HG02642 (cell line): ENCODE results near the gene CETN2.
"Not testable (repeated sequence)": the region's sequence is repeated elsewhere in the genome, so short reads cannot be mapped to it uniquely, and the experiment has no call there.

Source experiments
- ATAC-seq: cut with Tn5 transposase; IDR thresholded peaks from one replicate; pipeline ENCODE4 v1.9.1; 2021; ENCODE audit warnings: mild to moderate bottlenecking; ENCODE audit not compliant: unreplicated experiment, poor library complexity

Gene CETN2

GRCh38 chrX:152830312-152831305 lies at the start of gene CETN2, which contains the start of gene NSDHL:
TSS of gene CETN2 (minus strand) at chrX:152830757. CDS start at chrX:152830710, 47 bp downstream.
TSS of gene NSDHL (plus strand) at chrX:152831063. CDS start at chrX:152846325, 15,262 bp downstream.
- ATAC-seq, result peak; percentile 99

- no peak for ATAC-seq
Measured at GRCh38 chrX:152878976-152879755, 48.6 kb upstream of the CETN2 start.

GRCh38 chrX:152876931-152877840 lies 46.6 kb upstream of the CETN2 start:
- no peak for ATAC-seq

GRCh38 chrX:152873361-152873760 lies 42.8 kb upstream of the CETN2 start:
- ATAC-seq, result no peak

- no peak for ATAC-seq
Measured at GRCh38 chrX:152872522-152872921, 42.0 kb upstream of the CETN2 start.

GRCh38 chrX:152871260-152871659 lies 40.7 kb upstream of the CETN2 start:
- no peak for ATAC-seq

GRCh38 chrX:152869972-152870371 lies 39.4 kb upstream of the CETN2 start:
- ATAC-seq, result no peak

GRCh38 chrX:152866386-152866785 lies 35.8 kb upstream of the CETN2 start:
- ATAC-seq, result no peak

GRCh38 chrX:152865232-152865920 lies 34.8 kb upstream of the CETN2 start:
- ATAC-seq, result no peak

- ATAC-seq, result no peak
Measured at GRCh38 chrX:152861826-152862225, 31.3 kb upstream of the CETN2 start.

- no peak for ATAC-seq
Measured at GRCh38 chrX:152861116-152861515, 30.6 kb upstream of the CETN2 start.

- ATAC-seq, result no peak
Measured at GRCh38 chrX:152853986-152854385, 23.4 kb upstream of the CETN2 start.

GRCh38 chrX:152850465-152850864 lies 19.9 kb upstream of the CETN2 start:
- ATAC-seq, result no peak

GRCh38 chrX:152847281-152847680 lies 16.7 kb upstream of the CETN2 start:
- ATAC-seq, result no peak

- ATAC-seq, result no peak
Measured at GRCh38 chrX:152845618-152846240, 15.2 kb upstream of the CETN2 start.

GRCh38 chrX:152844256-152844655 lies 13.7 kb upstream of the CETN2 start:
- no peak for ATAC-seq

- ATAC-seq, result no peak
Measured at GRCh38 chrX:152843852-152844251, 13.3 kb upstream of the CETN2 start.

GRCh38 chrX:152842772-152843338 lies 12.3 kb upstream of the CETN2 start:
- ATAC-seq, result no peak

GRCh38 chrX:152835470-152835869 lies 4.9 kb upstream of the CETN2 start:
- ATAC-seq, result not testable (repeated sequence)
